HG03064 (cell line): ENCODE measurements around the gene PDZRN4.

Source experiments
- ATAC-seq: cut with Tn5 transposase; IDR thresholded peaks from one replicate; pipeline ENCODE4 v1.9.1; 2021; ENCODE audit warnings: low read depth; ENCODE audit not compliant: unreplicated experiment

The PDZRN4 gene

DNA sequence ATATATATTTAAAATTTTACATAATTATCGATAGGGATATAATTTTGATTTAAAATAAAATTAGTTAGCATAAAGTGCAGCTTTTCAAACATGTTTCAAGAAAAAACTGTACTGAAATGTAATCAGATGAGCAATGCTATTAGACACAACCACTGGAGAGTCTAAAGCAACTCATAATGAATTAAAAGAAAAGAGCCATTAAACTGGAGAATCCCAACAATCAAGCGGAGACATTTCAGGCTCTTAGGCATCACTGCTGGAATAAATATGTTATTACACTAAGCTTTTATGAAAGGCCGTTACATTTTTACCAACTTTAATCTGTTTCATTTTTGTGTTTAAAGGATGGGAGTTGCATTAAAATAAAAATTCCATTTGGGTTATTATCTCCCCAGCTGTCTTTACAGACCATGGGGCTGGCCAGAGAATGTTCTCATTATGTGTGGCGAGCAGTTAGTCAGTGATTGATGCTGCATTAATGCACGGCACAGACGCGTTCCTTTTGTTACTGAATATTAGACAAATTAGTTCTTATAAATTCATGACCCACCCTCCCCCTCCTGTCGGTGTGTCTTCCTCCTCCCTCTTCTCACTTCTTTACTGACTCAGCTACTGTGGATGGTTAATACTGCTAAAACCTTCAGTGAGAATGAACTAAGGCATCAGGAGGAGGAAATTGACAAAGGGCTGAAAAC, 156.8 kb downstream of the PDZRN4 start:
- ATAC-seq = no peak

DNA sequence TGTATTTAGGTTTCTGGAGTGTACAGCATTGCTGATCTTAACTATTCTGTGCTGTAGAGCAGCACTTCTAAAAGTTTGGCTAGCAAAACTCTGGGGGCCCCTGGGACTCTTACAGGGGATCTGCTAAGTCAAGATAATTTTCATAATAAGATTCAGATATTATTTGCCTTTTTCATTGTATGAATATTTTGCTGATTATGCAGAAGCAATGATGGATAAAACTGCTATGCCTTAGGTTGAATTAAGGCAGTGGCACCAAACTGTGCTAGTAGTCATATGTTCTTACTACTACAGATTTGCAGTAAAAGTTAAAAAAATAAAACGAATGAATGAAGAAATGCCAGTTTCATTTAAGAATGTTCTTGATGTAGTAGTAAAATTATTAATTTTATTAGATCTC, 160.1 kb downstream of the PDZRN4 start:
- ATAC-seq = no peak

DNA sequence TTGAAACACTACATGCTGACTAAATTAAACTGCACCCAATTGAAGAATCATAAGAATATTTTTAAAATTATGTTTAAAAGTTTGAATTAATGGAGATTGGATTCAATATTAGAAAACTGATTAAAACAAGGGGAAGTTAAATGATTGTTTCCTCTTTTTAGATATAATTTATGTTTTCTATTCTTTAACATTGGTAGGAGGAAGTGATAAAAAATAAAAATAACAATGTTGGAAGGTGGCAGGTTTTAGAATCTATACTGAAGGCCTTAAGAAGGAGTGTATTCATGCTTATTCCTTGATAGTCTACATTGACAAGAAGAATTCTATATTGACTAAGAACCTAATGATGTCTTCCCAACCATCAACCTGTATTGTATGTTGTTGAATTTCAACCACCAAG, 168.1 kb downstream of the PDZRN4 start:
- no peak for ATAC-seq

DNA sequence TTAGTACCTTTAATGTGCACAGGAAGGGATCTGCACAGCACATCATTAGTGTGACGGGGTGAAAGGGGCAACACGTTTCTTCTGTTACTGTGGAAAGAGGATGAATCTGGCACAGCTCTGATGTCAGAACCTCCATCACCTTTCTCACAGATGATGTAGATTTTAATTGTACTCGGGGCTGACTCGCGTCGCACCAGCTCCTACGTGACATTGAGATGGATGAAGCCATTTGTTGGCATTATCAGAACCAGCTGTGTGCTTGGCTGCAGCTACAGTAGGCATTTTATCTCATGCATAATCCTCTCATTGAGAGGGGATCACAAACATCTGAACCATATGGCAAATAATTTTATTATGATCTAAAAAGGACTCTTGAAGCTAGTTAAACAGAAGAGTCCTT, 173.6 kb downstream of the PDZRN4 start:
- no peak for ATAC-seq

DNA sequence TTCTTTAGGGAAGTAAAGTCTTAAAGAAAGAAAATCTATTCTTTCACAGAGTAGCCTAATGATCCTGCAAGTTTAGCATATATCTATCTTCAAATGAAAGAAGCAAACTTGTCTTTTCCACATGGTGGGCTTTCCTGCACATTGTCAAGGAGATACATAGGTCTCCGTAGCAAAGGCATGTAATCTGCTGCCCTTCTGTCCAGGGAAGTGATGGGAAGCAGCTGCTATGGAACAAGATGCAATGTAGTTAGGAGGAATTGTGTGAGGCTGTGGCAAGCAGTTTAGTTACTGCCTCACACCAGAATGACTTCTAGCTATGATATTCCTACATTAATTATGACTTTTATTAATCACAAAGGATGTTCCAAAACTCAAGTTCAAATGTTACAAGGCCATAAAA, 174.4 kb downstream of the PDZRN4 start:
- ATAC-seq = no peak

DNA sequence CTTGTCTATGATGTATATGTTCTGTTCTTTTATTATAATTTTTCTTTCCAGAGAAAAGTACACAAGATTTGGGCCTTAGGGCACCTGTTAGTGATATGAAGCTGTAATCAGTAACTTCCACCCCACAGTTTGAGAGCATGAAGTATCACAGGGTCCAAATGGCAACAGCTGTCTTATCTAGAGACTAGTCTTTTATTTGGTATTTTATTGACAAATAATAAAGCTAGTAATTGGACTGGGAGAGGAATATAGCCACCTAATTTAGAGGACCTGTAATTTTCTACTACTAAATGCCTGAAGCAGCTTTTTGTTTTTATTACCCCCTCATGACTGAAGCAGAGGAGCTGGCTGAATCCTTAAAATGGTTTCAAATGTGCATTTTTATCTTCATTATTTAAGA, 174.8 kb downstream of the PDZRN4 start:
- ATAC-seq = no peak

DNA sequence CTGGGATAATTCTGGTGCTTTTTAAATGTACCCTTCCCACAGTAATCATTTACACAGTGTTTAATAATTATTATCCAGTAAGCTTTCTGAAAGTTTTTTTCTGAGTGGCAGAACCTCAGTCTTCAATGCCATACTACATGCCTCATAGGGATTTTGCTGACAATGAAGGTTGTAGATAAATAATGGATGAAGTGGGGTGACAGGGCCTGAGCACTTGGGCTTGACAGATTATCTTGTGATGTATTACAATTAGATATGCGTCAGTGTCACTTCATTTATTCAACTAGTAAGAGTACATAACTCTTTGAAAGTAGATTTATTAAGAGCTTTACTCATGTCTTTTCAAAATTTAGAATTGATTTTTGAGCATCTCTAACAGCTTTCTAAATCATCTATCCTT, 176.1 kb downstream of the PDZRN4 start:
- no peak for ATAC-seq

DNA sequence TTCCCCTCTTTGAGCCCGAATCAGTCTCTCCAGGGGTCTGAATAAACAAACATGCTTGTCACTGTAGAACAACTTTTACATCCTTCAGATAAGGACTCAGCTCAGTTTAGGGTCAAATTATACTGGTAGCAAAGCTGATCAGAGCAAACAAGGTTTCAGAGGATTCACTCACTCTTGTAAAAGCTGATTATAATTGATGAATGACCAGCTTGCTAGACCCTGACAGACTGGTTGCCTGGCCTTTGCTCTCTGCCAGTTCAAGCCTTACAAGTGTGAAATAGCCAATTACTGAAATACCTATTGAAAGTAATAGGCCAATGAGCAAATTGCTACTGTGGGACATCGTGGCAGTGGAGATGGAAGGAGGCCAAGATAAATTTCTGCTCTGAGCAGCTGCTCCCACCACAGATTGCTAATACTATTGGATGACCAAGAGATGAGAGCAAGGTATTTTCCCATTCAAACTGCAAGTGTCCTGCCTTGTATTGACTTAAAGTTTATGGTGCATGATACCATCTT, 177.6 kb downstream of the PDZRN4 start:
- no peak for ATAC-seq

DNA sequence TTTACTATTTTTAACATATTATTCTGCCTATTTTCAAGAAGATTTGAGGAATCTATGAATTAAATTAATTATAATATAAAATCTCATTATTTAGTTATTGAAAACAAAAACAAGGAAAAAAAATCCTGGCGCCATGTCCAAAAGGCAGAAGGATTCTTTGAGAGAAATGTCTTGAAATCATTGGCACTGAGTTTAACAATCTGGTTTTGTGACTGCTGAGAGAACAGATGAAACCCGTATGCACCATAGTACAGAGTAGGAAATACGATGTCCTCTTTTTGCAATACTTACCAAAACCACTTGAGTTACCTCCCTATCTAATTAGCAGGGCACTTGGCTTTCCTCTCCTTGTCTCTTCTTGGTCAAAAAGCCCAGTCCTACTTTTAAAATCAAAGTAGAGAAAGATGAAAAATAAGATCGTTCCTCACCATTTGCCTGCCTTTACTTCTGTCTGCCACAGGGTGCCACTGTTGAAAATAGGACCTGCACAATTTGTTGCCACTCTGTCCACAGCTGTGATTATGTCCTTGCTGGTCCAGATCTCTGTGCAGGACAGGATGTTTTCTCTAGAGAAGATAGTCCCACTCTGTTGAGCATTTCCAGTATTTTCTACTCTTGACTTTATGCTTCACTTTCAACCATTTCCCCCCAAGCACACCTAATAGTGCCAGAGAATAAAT, 179.7 kb downstream of the PDZRN4 start:
- ATAC-seq = no peak

DNA sequence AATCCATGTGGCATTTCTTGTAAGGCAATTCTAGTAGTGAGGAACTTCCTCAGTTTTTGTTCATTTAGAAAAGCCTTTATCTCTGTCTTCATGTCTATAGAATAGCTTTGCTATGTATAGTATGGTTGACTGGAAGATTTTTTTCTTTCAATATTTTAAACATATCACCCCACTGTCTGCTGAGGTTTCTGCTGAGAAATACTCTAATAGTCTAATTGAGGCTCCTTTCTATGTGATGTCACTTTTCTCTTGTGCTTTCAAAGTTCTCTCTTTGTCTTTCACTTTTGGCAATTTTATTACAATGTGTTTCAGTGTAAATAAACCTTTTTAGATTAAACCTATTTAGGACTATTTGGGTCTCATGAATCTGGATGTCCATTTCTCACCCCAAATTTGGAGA, 192.8 kb downstream of the PDZRN4 start:
- ATAC-seq = no peak

DNA sequence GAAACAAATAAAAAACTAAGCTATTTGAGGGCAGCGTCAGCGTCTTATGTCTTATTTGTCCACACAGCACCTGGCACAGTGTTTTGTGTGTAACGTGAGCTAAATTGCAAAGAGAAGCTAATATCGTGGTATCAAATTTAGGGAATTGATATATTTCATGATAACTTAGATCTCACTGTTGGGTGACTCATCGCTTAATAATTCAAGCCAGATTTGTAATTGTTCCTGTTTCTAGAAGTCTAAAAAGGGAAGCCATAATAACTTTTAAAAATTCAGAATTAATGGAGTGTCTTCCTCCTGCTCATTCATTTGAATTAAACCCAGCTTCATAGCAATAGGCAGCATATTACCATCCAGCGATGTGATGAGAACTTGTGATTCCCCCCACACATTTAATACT, 214.7 kb downstream of the PDZRN4 start:
- no peak for ATAC-seq

DNA sequence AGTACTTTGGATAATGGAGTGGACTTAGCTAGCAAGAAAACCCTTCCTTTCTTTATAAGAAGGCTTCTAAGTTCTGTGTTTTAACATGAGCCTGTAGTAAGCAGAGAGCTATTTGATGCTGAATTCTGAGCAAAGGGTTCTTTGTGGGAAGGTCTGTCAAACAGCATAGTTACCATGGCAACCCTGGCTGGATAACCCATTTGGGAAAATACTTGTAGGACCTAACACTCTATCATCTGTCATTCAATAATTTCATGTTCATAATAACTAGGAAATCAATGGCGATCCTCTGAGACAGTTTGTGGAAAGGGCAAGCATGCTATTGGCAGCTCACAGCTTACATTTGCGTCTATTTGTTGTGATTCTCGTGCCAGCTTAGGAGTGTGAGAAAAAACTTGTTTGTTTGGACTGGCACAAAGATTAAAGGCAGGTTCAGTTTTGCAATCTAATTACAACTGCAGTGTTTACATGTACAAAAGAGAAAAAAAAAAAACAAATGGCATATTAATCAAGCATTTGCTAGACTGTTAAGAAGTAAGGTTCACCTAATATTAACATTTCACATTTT, 219.2 kb downstream of the PDZRN4 start:
- no peak for ATAC-seq

DNA sequence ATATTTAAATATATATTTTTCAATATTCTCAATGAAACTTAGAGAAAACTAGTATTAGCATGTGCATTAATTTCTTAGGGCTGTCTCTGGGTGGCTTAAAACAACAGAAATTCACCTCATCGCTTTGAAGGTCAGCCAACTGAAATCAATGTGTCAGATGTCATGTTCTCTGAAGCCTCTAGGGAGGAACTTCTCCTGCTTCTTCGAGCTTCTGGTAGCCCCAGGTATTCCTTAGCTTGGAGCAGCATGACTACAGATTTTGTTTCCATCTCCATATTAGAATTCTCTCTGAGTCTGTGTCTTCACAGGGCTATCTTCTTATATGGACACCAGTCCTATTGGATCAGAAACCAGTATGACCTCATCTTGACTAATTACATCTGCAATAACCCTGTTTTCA, 221.5 kb downstream of the PDZRN4 start:
- ATAC-seq = no peak

DNA sequence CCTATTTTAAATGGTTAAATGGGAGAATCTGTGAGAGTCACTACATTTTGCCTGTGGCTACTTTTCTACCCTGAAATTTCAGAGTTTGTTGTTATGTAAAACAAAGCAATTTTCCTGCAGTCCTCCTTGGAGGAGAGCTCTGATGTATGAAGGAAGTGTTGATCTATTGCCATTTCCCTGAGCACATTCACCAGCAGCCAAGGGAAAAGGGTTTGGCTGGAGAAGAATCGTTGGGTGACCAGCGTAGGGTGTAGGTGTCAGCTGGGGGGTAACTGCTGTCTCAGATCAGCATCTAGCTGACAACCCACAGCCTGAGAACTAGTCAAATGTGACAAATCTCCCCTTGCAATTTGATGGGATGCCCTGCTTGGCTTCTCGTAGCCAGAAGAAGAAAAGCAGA, 230.5 kb downstream of the PDZRN4 start:
- no peak for ATAC-seq

DNA sequence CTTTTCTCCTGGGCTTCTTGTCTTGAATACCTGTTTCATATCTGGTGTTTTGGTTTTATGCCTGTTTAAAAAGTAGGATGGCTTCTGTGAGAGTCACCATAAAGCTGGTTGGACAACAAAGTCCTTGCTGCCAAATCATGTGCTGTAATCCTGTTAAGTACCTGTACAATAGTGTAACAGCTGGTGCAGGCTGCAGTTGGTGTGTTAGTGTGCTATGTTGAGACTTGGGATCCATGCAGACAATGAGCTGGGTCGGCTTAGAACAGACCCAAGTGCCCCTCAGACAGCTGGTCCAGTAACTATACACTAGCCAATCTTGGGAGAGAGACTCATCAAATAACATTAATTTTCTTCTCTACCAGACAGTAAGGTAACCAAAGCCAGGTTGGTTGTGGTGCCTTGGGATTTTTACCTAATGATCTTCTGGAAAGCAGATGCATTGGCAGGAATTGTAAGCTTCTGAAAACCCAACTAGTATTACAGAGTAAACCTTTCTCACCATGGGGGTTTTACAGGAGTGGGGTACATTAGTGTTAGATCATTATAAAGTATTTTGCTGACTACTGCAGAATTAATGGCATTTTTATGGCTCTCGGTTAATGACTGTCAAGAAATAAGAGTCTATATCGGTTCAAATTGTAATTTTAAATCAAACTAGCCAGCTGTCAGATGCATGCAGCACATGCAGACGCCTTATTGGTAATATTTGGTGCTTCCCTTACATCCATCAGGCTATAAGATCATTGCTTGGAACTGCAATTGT, 231.2 kb downstream of the PDZRN4 start:
- ATAC-seq = no peak

DNA sequence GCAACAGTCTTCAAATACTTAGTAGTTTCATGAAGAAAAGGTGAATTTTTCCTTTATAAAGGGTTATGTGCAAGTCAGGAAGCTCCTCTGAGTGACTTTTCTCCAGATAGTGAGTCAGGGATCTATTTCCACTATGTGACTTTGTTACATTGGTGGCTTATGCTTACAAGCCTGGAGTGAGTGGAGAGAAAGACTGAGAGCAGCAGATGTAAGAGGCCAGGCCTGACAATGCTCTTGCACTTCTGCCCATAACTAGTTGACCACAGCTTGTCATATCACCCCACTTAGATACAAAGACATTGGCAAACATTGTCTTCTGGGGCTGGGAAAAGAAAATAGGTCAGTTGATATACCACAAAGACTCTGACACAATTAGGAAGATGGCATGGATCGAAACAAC, 236.5 kb downstream of the PDZRN4 start:
- ATAC-seq = no peak

DNA sequence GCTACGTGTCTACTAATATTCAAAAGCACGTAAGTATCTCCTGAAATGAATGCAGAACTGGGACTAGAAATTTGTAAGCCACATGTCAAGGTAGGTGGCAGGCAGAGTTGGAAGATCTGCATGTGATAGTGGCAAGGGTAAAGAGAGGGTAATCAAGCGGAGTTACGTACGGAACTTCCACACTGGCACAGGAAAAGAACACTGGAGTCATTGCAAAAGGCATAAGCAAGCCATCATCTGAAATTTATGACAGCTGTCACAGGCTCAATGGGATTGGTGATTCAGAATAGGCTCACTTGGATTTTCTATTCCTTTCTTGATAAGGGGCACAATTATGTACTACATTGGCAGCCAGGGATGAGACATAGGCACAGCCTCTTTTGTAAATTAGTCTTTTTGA, 245.3 kb downstream of the PDZRN4 start:
- no peak for ATAC-seq

DNA sequence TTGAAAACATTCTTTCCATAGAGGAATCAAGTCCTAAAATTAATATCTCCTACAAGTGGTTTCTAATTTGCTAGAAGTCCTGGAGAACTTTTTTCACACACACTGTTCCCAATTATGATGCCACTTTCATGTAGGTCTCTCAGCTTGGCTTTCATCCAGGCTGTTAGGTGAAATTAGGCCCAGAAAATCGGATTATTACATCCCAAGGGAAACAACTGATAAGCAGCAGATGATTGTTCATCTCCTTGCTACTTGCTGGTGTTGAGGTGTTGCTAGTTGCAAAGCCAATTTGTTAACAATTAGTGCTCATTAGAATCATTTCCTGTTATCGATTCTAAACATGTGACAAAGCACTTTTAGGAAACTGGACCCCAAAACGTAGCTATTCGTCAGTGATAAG, 248.0 kb downstream of the PDZRN4 start:
- ATAC-seq = no peak

DNA sequence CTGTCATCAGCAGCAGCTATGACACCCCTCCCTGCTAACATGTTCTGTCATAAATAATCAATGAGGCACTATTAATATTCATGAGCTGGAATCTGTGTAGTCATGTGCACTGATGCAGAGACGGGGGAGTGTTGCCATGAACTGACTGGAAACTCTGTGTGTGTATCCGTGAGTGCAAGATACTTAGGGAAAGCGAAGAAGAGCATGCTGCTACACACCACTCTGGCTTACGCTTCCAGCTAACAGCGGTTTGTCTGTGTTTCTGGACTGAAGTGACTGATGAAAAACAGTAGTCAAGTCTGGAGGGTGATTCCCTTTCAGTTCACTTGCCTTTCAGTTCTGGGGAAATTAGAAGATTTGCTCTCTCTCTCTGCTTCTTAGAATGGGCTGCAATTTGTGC, 249.4 kb downstream of the PDZRN4 start:
- no peak for ATAC-seq

DNA sequence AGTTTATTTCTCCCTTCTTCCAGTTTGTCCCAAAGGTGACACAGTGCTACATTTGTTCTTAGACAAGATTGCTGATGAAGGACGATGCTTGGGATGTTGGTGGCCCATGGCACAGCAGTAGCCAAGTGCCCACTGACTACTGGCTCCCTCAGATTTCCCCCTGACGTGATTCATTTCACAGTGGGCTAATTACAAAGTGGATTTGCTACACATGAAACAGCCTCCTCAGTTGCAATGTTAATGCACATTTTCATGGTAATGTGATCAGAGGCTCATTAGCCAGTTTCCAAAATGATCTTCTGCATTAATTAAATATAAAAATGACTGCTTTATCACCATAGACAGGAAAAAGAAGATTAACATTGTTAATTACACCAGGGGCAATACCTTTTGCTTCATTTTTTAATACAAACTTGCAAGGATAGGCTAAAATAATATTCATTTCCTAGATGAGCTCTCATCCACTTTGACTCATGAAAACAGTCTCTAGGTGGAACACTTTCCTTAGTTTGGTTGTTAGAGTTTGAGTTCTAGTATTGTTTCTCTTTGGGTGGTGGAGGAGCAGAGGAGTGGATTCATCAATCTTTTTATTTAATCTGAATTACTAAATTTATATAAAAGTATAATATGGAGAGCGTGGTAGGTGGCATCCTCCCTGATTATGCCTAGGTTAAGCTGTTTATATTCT, 250.9 kb downstream of the PDZRN4 start:
- ATAC-seq = no peak

DNA sequence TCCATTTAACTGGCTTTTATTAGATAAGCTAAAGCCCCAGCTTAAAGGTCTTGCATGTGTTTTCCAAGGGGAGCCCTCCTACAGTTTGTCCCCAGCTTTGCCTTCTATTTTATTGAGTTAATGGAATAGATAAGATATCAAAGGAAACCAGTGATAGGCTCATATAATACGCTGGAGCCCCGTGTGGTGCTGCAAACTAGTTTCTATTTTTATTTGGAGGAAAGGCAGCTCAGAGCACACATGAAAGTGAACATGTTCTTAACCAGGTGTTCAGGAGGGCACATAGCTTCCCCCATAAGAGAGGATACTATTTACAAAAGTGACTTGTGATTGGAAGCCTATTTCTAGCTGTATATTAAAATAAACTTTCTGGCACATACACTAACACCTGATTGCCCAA, 251.7 kb downstream of the PDZRN4 start:
- ATAC-seq = no peak
